PC-9 (cell line): ENCODE measurements around the gene BPI. TPM values are rescaled to one million over a fixed set of nuclear protein-coding genes. Genes with fewer than 3 reads are reported as not detected.

Source experiments
- BruUV-seq: library from RNA; stranded (reverse); fragments of 400-500 nt; replicated peaks from 2 replicates; lab custom pipeline; 2021; lab: Mats Ljungman, UMichigan
- CTCF ChIA-PET: fragments of 300-600 bp; sonication (Branson Sonifier 250); formaldehyde crosslinking; loops from one replicate; lab custom pipeline; 2022; ENCODE audit warnings: antibody characterized with exemption; lab: Charles Lee
- POLR2A ChIA-PET: fragments of 300-600 bp; sonication (Branson Sonifier 250); formaldehyde crosslinking; loops from one replicate; lab custom pipeline; 2022; ENCODE audit warnings: antibody characterized with exemption; ENCODE audit not compliant: unreplicated experiment; lab: Charles Lee
- DNase-seq, 2 experiments: peaks; one replicate each; pipeline versions ENCODE4 v3.0.0 to v3.0.0-alpha.2; 2015 to 2022; ENCODE audit warnings: mixed read lengths in 1 of 2
- H2AFZ ChIP-seq: fragments of 200-600 bp; sonication (generic); 2 replicates; pipeline ENCODE4 v1.8.1; 2017; ENCODE audit warnings: antibody characterized with exemption
- H3F3A ChIP-seq: fragments of 200-600 bp; sonication (generic); 2 replicates; pipeline ENCODE4 v1.8.1; 2017; ENCODE audit warnings: antibody characterized with exemption, mild to moderate bottlenecking, low read depth; ENCODE audit not compliant: insufficient read depth
- H3K27ac ChIP-seq: fragments of 200-600 bp; sonication (generic); 2 replicates; pipeline ENCODE4 v1.6.1; 2016; ENCODE audit warnings: mixed run types
- H3K27me3 ChIP-seq: fragments of 200-600 bp; sonication (generic); 2 replicates; pipeline ENCODE4 v1.6.1; 2016; ENCODE audit warnings: low read depth, mixed run types; ENCODE audit not compliant: insufficient read depth
- H3K36me3 ChIP-seq: fragments of 200-600 bp; sonication (generic); 2 replicates; pipeline ENCODE4 v1.6.1; 2016; ENCODE audit warnings: low read depth, mixed run types
- H3K4me1 ChIP-seq: fragments of 200-600 bp; sonication (generic); replicated peaks from 2 replicates; pipeline ENCODE4 v1.6.1; 2016; ENCODE audit warnings: mixed run types; ENCODE audit not compliant: insufficient read depth
- H3K4me2 ChIP-seq: fragments of 200-600 bp; sonication (generic); 2 replicates; pipeline ENCODE4 v1.6.1; 2017; ENCODE audit warnings: mixed run types
- H3K4me3 ChIP-seq: fragments of 200-600 bp; sonication (generic); 2 replicates; pipeline ENCODE4 v1.6.1; 2016; ENCODE audit warnings: mixed run types
- H3K79me2 ChIP-seq: fragments of 200-600 bp; sonication (generic); 2 replicates; pipeline ENCODE4 v1.6.1; 2017; ENCODE audit warnings: low read depth, mixed run types
- H3K9me2 ChIP-seq: fragments of 200-600 bp; sonication (generic); 2 replicates; pipeline ENCODE4 v1.8.1; 2017; ENCODE audit warnings: mild to moderate bottlenecking; ENCODE audit not compliant: insufficient read depth
- H3K9me3 ChIP-seq: fragments of 200-600 bp; sonication (generic); 2 replicates; pipeline ENCODE4 v1.8.1; 2016; ENCODE audit warnings: low read depth; ENCODE audit not compliant: insufficient read depth
- H4K20me1 ChIP-seq: fragments of 200-600 bp; sonication (generic); 2 replicates; pipeline ENCODE4 v1.8.1; 2017; ENCODE audit not compliant: insufficient read depth
- CTCF ChIP-seq: fragments of 200-600 bp; sonication (generic); conservative IDR thresholded peaks from 2 replicates; pipeline ENCODE4 v1.6.1; 2017; ENCODE audit warnings: mixed run types, antibody characterized with exemption, mild to moderate bottlenecking, moderate library complexity
- EZH2 ChIP-seq: fragments of 200-600 bp; sonication (generic); IDR thresholded peaks from 2 replicates; pipeline ENCODE4 v1.8.0; 2017; ENCODE audit warnings: antibody characterized with exemption, low read depth
- intact Hi-C: fragments of 100-400 bp; cut with micrococcal nuclease; formaldehyde crosslinking; loops from one replicate; pipeline ENCODE4 v1.10.0; 2022; ENCODE audit not compliant: unreplicated experiment
- total RNA-seq: library from RNA; stranded (reverse); gene quantifications from 2 replicates; pipeline ENCODE4 v1.2.3, GENCODE V29; 2021

BPI gene
- total RNA-seq, 1 experiment from 2014 or later = not detected

- no peak overlapping the region for H3K4me2 ChIP-seq
- ChIA-PET CTCF (no interaction called here), POLR2A (no interaction called here)
- H3K27ac ChIP-seq = no peak overlapping the region
- H3F3A ChIP-seq = no peaks in the 10 kb centered on the region; the same call in 1 of the 2 replicates
- H3K4me3 ChIP-seq = no peak overlapping the region
- no peaks in the 10 kb centered on the region for H3K9me2 ChIP-seq
- H2AFZ ChIP-seq = no peak overlapping the region
- H4K20me1 ChIP-seq = no peaks in the 10 kb centered on the region
- no peak for TF ChIP-seq CTCF
- TF ChIP-seq EZH2 = no peak
- no peaks in the 10 kb centered on the region for H3K27me3 ChIP-seq
- no peaks in the 10 kb centered on the region for H3K36me3 ChIP-seq
- BruUV-seq = no TSS peak
- intact Hi-C loops = no loop called here
- no peaks in the 10 kb centered on the region for H3K79me2 ChIP-seq
- DNase-seq = no peak
- no peaks in the 10 kb centered on the region for H3K9me3 ChIP-seq
- no peaks in the 10 kb centered on the region for H3K4me1 ChIP-seq
Measured at GRCh38 chr20:38256966-38257365, 47.0 kb upstream of the BPI start.

GRCh38 chr20:38258545-38259215 is 45.3 kb upstream of the BPI start:
- no peaks in the 10 kb centered on the region for H3K9me2 ChIP-seq
- intact Hi-C loops = no loop called here
- POLR2A ChIA-PET = no interaction called here
- no peak for DNase-seq
- no peaks in the 10 kb centered on the region for H3K36me3 ChIP-seq
- H3K4me2 ChIP-seq = no peak overlapping the region
- no peaks in the 10 kb centered on the region for H3K79me2 ChIP-seq
- no peaks in the 10 kb centered on the region for H3K9me3 ChIP-seq
- BruUV-seq = no TSS peak
- H3K4me3 ChIP-seq = no peak overlapping the region
- H3K27ac ChIP-seq = no peak overlapping the region
- TF ChIP-seq CTCF (no peak), EZH2 (no peak)
- H2AFZ ChIP-seq = no peak overlapping the region
- H3K27me3 ChIP-seq = peaks cover 7% of the 10 kb centered on the region; the same call in 1 of the 2 replicates
- no peaks in the 10 kb centered on the region; the same call in 1 of the 2 replicates for H3F3A ChIP-seq
- no peaks in the 10 kb centered on the region for H3K4me1 ChIP-seq
- CTCF ChIA-PET = no interaction called here
- no peaks in the 10 kb centered on the region for H4K20me1 ChIP-seq

GRCh38 chr20:38260025-38260377 is 44.0 kb upstream of the BPI start:
- Histone ChIP-seq H3K79me2 (no peaks in the 10 kb centered on the region), H3K9me3 (no peaks in the 10 kb centered on the region), H4K20me1 (no peaks in the 10 kb centered on the region), H3K27me3 (peaks cover 15% of the 10 kb centered on the region; the same call in 1 of the 2 replicates), H3F3A (no peaks in the 10 kb centered on the region; the same call in 1 of the 2 replicates), H3K9me2 (0 out of 2 replicates have a peak, but pooled peaks cover 5% of the 10 kb centered on the region), H3K36me3 (no peaks in the 10 kb centered on the region), H3K4me1 (no peaks in the 10 kb centered on the region), H3K4me2 (no peak overlapping the region), H3K4me3 (no peak overlapping the region), H3K27ac (no peak overlapping the region), H2AFZ (no peak overlapping the region)
- BruUV-seq = no TSS peak
- ChIA-PET CTCF (no interaction called here), POLR2A (no interaction called here)
- TF ChIP-seq EZH2 (no peak), CTCF (no peak)
- intact Hi-C loops = no loop called here
- DNase-seq = peak in 1 of 2 experiments; percentile 21
